ENCODE data around the gene GPR75.

GPR75 gene

GRCh38 chr2:53867169-53867568 lies 7.4 kb upstream of the GPR75 start:
- intact Hi-C loops (cut with DNase I; ENCODE audit: low total_unique reads), result no loop called here
- TF ChIP-seq CTCF (IDR thresholded peaks at IDR 0.05), result no peak
- H3K9me3 ChIP-seq, result no peaks in the 10 kb centered on the region
- H3K4me1 ChIP-seq, result no peaks in the 10 kb centered on the region
- H3K4me3 ChIP-seq, result no peak overlapping the region
- no peak overlapping the region for H3K27ac ChIP-seq
- H3K27me3 ChIP-seq, result no peaks in the 10 kb centered on the region
- no peak for DNase-seq
- H3K36me3 ChIP-seq, result peaks cover 50 to 87% (median 57%) of the 10 kb centered on the region in 3 donors

GRCh38 chr2:53865962-53866361 lies 6.2 kb upstream of the GPR75 start:
- Histone ChIP-seq H3K4me1 (no peaks in the 10 kb centered on the region), H3K4me3 (no peak overlapping the region), H3K27ac (no peak overlapping the region), H3K9me3 (no peaks in the 10 kb centered on the region), H3K27me3 (no peaks in the 10 kb centered on the region), H3K36me3 (peaks cover 48 to 74% (median 50%) of the 10 kb centered on the region in 3 donors)
- intact Hi-C loops (cut with DNase I; ENCODE audit: low total_unique reads), result no loop called here
- TF ChIP-seq CTCF (IDR thresholded peaks at IDR 0.05), result no peak
- DNase-seq, result no peak

- intact Hi-C loops (cut with DNase I; ENCODE audit: low total_unique reads), result no loop called here
- Histone ChIP-seq H3K4me1 (peaks cover 0 to 2% (median under 1%) of the 10 kb centered on the region in 4 donors), H3K27me3 (no peaks in the 10 kb centered on the region), H3K9me3 (no peaks in the 10 kb centered on the region), H3K27ac (no peak overlapping the region), H3K36me3 (peaks cover 41 to 71% (median 50%) of the 10 kb centered on the region in 3 donors), H3K4me3 (no peak overlapping the region)
- TF ChIP-seq CTCF (IDR thresholded peaks at IDR 0.05), result no peak
- no peak for DNase-seq
These were observed 5.5 kb upstream of the GPR75 start for GRCh38 chr2:53865264-53865663.

GRCh38 chr2:53863538-53864227 lies 3.9 kb upstream of the GPR75 start:
- H3K27me3 ChIP-seq, result no peaks in the 10 kb centered on the region
- peaks cover 34 to 55% (median 39%) of the 10 kb centered on the region in 3 donors for H3K36me3 ChIP-seq
- H3K4me1 ChIP-seq, result peaks cover 0 to 13% (median 6%) of the 10 kb centered on the region in 4 donors
- intact Hi-C loops (cut with DNase I; ENCODE audit: low total_unique reads), result no loop called here
- no peak for DNase-seq
- TF ChIP-seq CTCF (IDR thresholded peaks at IDR 0.05), result no peak
- no peaks in the 10 kb centered on the region for H3K9me3 ChIP-seq
- H3K27ac ChIP-seq, result no peak overlapping the region
- no peak overlapping the region for H3K4me3 ChIP-seq

GRCh38 chr2:53861824-53862223 lies 2.1 kb upstream of the GPR75 start:
- Histone ChIP-seq H3K27ac (no peak overlapping the region), H3K4me3 (no peak overlapping the region), H3K4me1 (peaks cover 0 to 13% (median 6%) of the 10 kb centered on the region in 4 donors), H3K27me3 (no peaks in the 10 kb centered on the region), H3K36me3 (peaks cover 28 to 39% (median 30%) of the 10 kb centered on the region in 3 donors), H3K9me3 (no peaks in the 10 kb centered on the region)
- intact Hi-C loops (cut with DNase I; ENCODE audit: low total_unique reads), result no loop called here
- no peak for TF ChIP-seq CTCF (IDR thresholded peaks at IDR 0.05)
- DNase-seq, result no peak

All from tibial artery (tissue), 4 donors.